Stomach (tissue), 4 donors: Measurements from ENCODE around the gene PRKCA.

Experiments
- CTCF ChIP-seq, 7 experiments: fragments of 450-650 bp in 4 of 7; fragments of 200-600 bp in 3 of 7; sonication (generic) in 3 of 7; IDR thresholded peaks; one replicate each; pipeline ENCODE4 v1.5.1; 2016 to 2019; ENCODE audit warnings: antibody characterized with exemption in 7 of 7, control low read depth in 2 of 7, mild to moderate bottlenecking in 1 of 7
- EP300 ChIP-seq: sonication (generic); formaldehyde crosslinking; IDR thresholded peaks from one replicate; pipeline ENCODE4 v1.6.1; 2017; ENCODE audit warnings: antibody characterized with exemption
- POLR2A ChIP-seq, 4 donors: fragments of 450-650 bp; IDR thresholded peaks; one replicate each; pipeline ENCODE4 v1.6.1; 2016; ENCODE audit warnings: antibody characterized with exemption in 4 of 4, control low read depth in 2 of 4, mild to moderate bottlenecking in 1 of 4, moderate library complexity in 1 of 4
- POLR2AphosphoS5 ChIP-seq, 3 donors: sonication (generic); formaldehyde crosslinking; IDR thresholded peaks; one replicate each; pipeline ENCODE4 v1.6.1; 2016; ENCODE audit warnings: antibody characterized with exemption in 3 of 3

DNA sequence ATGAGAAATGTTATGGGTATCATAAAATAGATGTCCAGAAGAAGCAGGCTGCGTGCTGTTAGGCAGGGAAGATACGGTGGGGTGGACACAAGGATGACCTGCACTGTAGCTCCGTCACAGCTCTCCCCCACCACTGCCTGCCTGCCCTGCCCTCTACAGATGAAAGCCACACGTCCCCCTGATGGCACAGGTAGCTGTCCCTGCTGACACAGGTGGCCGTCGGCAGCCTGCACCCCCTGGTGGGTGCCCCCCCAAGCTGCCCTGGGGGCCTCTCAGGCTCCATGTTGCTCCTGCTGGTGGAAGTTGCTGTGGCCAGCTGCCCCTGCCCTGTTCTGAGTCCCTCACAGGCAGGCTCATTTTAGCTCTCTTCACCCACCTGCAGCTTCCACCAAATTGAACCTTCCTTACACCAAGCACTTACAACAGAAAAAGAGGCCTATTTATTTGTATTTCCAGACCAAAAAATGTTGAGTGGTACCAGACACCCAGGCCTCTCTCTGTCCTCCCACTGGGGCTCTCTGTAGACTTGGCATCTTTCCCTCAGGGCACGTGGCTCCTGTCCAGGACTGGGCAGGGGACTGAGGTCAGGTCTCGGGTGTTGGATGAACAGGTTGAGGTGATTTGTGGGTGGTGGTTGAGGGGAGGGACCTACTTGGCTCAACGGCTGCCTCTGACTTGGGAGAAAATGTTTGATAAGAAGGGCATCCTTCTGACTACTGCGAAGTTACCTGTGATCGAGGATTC is 482.4 kb downstream of the PRKCA start:
- TF ChIP-seq POLR2AphosphoS5 (IDR thresholded peaks at IDR 0.05) (no peak), POLR2A (IDR thresholded peaks at IDR 0.05) (no peak), CTCF (IDR thresholded peaks at IDR 0.05) (no peak), EP300 (no peak)
